ENCODE measurements around the gene TFF1. TPM values are rescaled to one million over a fixed set of nuclear protein-coding genes. Genes with fewer than 3 reads are reported as not detected.
A peak's percentile ranks its signal among the peaks of the same experiment; 100 is the strongest.

TFF1 gene
- total RNA-seq, 1 experiment from 2014 or later: not detected

DNA sequence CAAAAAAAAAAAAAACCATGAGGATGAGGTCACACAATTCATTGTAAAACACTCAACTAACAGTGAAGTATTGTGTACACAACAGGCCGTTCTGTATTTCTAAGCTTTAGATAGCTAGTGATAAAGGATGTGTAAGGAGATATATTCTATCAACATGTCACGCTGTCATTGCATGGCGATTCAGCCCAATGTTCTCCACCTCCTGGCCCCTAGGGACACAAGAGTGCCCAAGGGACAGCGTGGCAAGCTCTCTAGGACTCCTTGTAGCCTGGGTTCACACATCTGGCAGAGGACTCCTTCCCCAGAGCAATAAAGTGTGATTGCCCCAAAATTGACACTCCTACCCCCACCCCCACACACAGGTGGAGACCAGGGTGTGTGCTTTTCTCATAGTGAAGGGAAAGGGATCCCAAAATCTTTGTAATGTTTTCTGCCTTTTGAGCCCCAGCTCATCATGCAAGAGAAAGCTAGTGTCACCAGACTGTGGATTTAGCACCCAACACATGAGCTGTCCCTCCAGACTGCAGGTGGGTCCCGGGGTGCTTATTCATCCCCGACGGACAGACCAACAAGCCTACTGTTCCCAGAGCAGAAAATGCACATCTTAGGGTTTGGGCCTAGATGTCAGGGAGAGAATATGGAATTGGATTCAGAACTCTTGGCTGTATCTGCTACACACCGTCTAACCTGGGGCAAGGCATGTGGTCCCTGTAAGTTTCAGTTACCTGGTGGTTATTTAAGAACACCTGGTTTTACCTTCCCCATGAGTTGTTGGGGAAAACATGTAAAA, 18.0 kb upstream of the TFF1 start:
- DNase-seq (ENCODE audit: low read depth): no peak

DNA sequence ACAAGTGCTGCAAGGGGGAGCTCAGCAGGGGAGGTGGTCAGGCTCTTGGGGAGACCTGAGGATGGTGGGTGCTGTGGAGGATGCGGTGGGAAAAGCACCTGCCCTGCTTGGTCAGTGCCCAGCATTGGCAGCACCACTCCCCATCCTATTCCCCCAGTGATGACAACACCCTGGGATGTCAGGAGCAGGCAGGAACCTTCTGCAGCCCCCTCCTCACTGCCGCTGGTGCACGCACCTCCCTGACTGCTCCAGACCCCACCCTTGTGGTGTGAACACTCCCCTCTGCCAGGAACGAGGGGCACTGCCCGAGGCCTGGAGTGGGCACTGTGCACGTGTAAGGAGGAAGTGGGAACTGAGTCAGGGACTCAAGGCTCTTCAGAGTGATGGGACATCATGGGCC, 17.0 kb upstream of the TFF1 start:
- DNase-seq (ENCODE audit: low read depth): no peak

DNA sequence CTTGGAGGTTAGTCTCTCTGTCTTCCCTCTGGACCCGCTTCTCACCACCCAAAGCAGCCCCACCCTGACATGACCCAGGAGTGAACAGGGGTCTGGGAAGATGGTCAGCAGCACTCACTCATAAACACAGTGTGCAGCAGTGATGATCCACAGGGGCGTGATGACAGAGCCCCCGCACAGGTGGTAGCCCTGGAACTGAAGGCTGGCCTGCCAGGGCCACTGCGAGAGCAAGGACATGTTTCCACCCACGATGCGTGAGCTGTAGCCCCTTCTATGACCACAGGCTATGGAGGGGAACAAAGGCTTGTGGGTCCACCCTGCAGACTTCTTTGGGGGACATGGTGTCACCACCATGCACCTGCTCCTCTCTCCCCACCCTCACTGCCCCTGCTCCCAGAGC, 16.6 kb upstream of the TFF1 start:
- DNase-seq (ENCODE audit: low read depth): no peak

DNA sequence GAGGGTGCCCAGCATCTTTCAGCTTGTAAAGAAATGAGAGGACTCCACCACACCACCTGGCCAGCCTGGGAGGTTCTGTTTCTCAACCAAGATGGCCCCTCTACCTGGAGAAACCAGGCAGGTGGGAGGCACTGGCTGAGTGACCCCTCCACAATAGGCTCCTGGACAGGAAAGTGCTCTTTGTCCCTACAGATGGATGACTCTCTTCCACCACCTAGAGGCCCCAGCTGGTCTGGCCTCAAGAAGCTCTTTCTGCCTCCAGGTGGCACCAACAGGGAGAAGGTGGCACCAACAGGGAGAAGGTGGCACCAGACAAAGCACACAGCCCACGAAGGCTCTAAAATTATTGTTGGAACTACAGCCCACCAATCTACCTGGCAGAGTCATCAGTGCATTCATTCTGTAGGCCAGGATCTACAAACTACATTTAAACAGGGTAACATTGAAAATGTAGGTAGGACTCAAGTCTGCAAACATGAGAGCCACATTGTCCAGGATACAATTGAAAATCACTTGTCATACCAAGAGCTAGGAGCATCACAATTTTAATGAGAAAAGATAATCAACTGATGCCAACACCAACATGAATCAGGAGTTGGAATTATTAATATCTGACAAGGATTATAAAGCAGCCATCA, 15.1 kb upstream of the TFF1 start:
- no peak for DNase-seq (ENCODE audit: low read depth)

DNA sequence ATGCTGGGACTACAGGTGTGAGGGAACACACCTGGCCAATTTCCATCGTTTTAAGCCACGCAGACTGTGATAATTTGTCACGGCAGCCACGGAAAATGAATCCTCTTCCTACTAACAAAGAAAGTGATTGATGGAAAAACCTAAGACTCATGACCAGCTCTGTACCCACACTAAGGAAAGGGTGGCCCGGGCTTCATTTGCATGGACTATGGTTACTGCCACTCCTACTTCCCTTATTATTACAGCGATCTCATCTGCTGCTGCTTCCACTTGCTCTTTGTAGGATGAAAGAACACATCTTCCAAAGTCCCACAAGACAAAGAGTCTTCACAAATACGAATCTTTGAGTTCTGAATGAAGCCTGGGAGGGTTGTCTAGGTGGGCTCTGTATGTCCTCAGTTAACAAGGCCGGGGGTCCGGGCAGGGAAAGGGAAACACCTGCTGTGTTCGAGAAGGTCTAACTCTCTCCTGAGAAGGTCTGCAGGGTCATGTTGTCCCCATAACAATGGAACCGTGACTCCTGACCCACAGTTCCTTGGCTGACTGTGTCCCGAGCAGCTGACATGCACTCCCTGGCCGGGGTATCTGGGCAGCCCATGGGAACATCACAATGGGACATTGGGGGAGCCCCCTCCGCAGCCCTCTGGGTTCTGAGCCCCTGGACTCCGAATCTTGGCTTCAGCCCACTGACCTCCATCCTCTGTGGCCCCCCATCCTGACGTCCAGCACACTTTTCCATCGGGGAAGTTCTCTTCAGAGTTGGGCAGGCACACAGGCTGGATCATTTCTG, 13.3 kb upstream of the TFF1 start:
- no peak for DNase-seq (ENCODE audit: low read depth)

DNA sequence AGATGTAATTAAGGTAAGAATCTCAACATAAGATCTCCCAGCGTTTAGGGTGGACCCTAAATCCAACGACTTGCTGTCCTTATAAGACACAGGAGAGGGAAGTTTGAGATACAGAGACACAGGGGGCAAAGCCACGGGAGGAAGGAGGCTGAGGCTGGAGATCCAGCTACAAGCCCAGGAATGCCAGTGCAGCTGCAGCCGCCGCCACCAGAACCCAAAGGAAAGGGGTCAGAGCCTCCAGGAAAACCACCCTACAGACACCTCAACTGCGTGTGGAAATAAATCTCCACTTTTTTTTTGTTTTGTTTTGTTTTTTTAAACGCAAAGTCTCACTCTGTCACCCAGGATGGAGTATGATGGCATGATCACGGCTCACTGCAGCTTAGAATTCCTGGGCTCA, 12.1 kb upstream of the TFF1 start:
- DNase-seq (ENCODE audit: low read depth): no peak

DNA sequence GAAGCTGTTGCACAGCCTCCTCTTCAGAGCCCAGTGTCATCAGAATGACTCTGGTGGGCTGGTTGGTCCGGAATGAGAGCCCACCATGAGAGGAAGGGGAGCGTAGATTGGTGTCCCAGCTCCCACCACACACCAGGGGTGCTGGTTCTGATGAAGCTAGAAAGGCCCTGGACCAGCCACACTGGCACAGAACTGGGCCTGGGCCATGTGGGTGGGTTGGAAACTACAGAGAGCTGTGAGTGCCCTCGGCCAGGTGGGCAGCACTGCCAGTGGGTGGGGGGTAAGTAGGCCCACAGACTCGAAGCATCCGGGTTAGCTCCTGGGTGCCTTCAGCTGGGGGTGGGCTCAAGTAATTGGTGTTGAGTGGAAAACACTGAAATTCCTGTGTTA, 11.6 kb upstream of the TFF1 start:
- no peak for DNase-seq (ENCODE audit: low read depth)

DNA sequence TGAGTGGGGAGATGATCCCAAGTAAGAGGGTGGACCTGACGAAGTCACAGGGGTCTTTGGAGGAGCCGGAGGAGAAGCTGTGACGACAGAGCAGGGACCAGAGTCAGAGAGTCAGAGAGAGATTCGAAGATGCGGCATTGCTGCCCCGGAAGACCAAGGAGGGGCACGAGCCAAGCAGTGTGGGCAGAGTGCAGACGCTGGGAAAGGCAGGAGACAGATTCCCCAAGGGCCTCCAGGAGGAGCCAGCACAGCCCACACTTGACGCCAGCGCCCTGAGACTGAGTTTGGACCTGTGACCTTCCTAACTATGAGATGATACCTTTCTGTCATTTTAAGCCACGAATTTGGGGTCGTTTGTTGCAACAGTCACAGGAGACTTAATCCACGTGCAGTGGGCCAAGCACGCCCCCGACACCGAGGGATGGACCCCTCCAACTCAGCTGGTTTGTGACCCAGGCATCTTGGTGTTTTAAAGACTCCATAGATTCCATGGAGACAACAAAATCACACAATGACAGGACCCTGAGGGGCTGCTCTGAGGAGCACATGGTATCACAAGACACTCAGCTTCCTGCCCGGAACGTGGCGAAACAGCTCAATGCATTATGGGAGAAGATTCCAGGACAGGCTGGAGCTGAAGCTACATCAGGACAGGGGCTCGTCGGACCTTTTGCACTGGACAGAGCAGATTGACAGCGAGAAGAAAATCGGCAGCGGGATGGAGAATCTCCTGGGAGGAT, 11.0 kb upstream of the TFF1 start:
- DNase-seq (ENCODE audit: low read depth): no peak

DNA sequence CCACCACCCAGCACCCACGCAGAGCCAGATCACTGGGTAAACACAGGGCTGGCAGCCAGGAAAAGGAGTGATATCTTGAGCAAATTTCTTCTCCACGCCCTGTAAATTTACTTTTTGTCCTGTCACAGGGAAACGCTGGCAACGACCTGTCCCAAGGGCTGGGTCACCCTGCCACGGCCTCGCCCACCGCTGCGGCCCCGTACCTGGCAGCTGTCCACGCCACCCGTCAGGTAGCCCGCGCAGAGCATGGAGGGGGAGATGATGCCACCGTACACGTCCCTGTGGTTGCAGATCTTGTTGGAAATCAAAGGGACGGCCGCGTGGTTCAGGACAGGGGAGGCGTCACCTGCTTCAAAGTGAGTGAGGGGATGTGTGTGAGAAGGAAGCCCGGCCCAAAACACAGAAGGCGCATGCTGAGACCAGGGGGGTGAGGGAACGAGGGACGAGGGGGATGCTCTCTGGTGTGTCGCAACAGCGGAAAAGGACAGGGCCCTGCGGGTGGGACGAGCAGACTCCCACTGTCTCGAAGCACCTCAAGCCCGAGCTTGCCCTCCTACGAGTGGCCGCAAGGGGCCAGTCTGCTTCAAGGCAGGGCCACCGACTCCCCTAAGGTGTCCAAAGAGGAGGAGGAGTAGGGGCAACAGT, 10.1 kb upstream of the TFF1 start:
- DNase-seq (ENCODE audit: low read depth): no peak

DNA sequence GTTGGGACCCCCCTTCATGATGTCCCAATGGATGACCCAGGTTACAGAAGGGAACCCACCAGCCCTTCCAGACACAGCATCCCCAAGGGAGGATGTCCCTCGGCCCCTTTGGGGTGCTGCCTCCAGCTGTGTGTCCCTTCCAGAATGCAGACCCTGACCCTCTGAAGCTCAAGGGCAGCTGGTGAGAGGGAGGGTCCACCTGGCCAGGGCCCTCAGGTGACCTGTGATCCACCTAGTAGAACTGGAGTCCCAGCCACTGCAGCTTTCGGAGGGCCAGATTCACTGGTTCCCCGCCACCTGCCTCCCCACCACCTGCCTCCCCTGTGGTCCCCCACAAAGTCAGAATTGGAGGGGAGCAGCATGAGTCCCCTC, 9.6 kb upstream of the TFF1 start:
- no peak for DNase-seq (ENCODE audit: low read depth)

DNA sequence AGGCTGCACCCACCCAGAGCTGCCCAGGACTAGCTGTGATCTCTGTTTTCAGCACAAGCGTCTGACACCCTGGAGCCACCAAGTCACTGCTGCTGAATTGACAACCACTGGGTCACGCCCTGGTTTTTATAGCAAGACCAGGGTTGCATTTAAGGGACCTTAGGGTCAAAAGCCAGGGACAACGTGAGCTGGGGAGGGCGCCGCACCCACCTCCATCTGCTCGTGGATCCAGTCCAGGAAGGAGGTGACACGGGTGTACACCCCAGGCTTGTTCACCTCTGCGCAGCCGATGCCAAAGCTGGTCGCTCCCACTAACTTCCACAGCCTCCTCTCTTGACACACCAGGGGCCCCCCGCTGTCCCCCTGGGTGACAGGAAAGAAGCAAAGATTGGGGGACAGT, 9.2 kb upstream of the TFF1 start:
- no peak for DNase-seq (ENCODE audit: low read depth)

DNA sequence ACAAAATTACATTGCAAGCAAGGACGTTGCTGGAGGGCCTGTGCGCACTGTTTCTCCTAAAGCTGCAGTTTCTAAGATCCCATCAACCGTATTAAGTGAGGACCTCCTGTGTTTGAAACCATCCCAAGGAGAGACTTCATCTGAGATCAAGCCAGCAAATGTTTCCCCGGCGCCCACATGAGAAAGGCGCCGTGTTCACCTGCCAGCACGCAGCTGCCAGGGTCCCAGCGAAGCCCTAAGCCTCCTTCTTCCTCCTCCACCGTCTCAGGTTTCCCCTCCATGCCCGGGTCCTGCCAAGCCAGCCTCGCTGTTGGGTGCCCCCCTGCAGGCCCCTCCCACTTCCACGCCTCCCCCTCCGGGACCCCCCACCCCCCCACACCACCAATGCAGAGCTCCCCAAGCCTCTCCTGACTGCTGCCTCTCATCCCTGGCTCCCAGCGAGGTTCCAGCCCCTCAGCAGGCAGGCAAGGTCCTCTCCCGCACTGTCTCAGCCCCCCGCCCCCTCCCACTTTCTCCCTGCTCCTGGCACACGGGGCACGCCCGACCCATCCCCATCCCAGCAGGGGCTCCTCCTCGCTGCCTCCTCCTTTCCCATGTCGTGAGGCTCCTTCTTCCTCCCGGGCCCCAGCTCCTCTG, 8.6 kb upstream of the TFF1 start:
- no peak for DNase-seq (ENCODE audit: low read depth)

DNA sequence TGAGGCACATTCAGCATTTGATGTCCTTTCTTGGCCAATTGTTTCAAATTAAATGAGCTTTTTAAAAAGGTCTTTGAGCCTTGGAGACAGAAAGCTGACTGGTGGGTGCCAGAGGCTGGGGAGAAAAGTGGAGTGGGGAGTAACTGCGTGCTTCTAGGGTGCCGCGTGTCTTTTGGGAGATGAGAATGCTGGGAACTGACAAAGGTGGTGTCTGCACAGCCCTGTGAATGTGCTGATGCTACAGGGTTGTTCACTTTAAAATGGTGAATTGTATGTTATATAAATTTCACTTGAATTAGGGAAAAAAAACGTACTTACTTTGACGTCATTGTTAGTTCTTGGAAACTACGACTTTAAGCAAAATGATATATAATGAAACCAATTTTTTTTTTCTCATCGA, 8.1 kb upstream of the TFF1 start:
- DNase-seq (ENCODE audit: low read depth): no peak

DNA sequence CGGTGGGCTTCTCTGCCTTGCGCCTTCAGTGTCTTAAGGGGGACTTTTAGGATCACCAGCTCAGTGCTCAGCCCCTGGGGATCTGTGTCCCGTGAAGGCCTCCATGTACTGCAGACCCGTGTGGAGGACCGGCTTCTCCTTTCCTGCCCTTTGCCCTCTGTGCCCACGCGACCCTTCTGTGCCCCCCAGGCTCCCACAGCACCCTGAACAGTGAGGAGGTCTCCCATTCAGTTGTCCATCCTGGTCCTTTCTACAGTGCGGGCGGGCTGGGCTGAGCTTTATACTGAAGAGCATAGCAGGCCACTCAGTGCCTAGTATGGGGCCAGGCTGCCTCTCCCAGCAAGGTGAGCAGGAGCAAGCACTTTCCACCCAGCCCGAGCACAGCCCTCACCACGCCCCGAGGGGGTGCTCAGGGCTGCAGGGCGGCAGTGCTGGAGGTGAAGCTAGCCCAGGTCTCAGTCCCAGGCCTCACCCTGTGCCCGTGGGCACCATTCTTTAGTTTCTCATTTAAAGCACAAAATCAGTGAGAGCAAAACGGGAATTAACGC, 7.6 kb upstream of the TFF1 start:
- DNase-seq (ENCODE audit: low read depth): no peak

DNA sequence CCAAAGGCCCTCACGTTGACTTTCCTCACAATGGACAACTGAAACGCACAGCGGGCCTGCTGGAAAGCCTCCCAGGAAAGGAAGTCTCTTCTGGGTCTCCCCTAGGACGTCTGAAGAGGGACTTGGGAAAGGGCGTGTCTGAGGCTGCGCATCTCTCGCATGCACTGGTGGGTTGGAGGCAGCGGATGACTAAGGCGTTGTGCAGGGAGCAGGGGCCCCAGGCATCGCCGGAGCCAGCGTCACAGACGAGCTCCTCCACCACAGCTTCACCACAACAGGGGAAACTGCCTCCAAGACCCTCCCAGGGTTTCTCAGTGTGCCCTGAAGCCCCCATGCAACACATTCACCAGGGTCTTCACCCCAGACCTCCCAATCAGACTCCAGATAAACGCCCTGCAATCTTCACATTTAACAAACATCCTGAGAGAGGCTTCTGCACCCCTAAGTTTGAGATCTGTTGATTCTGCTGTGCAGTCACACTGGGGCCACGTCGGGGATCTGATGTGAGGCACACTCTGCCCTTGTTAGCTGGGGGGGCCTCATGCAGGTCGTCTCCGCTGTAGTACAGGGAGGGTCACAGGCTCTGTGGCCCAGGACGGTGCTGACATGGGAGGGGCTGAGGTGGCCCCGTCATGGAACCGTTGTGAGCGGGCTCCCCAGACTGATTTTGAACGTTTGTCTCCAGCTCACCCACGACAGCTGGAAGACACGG, 7.0 kb upstream of the TFF1 start:
- peak; percentile 20 for DNase-seq (ENCODE audit: low read depth)

DNA sequence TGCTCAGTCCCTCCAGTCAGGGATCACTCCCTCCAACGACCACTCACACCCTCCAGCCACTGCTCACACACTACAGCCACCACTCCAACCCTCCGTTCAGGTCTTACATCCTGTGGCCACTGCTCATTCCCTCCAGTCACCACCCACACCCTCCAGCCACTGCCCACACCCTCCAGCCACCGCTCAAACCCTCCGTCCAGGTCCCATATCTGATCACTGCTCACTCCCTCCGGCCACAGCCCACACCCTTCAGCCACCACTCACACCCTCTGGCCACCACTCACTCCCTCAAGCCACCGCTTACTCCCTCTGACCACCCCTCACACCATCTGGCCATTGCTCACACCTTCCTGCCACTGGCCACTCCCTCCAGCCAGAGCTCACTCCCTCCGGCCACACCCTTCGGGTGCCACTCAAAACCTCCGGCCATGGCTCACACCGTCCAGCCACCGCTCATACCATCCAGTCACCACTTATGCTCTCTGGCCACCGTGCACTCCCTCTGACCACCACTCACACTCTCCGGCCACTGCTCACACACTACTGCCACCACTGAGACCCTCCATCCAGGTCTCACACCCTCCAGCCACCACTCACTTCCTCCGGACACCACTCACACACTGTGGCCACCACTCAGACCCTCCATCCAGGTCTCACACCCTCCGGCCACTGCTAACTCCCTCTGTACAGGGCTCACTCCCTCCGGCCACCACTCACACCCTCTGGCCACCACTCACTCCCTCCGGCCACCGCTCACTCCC, 4.7 kb upstream of the TFF1 start:
- no peak for DNase-seq (ENCODE audit: low read depth)

DNA sequence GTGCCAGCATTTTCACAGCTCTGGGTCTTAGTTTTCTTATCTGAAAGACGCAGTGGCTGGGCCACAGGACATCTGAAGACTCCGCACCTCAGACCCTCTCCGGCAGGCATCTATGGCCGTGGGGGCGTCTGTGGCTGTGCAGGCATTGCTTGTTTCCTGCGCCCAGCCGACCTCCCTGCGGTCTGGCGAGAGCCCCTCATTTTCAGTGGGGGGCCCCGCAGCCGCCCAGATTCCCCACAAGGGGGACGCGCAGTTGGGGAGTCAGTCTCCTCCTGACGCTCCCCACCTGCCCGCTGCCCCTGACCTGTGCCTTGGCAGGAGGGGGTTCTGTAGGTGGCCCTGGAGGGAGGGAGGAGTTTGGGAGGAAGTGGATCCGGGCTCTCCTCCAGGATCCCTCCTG, 3.5 kb upstream of the TFF1 start:
- no peak for DNase-seq (ENCODE audit: low read depth)

DNA sequence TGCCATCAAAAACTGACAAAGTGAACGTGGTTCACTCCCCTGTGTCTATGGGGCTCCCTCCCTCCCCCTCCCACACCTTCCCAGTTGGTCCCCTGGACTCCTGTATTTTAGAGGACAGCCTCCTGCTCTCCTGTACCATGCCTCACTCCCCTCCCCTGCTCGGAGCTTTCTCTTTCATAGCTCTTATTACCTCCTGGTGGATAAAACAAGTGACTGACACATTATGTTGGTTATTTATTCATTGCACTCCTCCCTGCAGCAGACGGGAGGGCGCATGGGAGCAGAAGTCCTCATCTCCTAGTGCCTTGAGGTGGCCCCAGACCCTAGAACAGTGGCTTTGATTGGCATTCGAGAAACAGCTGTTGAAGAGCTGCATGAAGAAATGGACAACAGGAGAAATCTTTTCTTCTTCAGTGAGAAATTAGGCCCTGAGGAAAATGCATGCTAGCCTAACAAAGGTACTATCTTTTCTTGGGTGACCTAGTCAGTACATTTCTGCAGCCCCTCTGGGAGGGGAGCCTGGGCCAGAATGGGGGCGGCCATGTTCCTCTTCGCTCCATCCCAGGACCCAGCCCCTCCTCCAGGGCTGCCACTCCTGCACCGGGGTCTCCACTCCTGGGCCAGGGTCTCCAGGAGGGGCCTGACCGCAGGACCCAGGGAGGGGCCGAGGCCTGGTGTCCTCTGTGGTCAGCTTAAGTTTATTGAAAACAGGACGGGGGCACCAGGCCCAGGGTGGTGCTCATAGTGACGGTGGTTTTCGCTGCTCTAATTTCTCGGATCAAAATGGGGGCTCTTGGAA, 1.2 kb upstream of the TFF1 start:
- no peak for DNase-seq (ENCODE audit: low read depth)
